GM18520 (cell line): ENCODE measurements around the gene EN2.

Experiments
- ATAC-seq: cut with Tn5 transposase; IDR thresholded peaks from one replicate; pipeline ENCODE4 v1.9.1; 2021; ENCODE audit not compliant: unreplicated experiment

Gene EN2

GRCh38 chr7:155463114-155463811 is 5.3 kb downstream of the EN2 start:
- no peak for ATAC-seq

GRCh38 chr7:155464183-155464582 is 6.3 kb downstream of the EN2 start:
- no peak for ATAC-seq

GRCh38 chr7:155464948-155465739 is 7.2 kb downstream of the EN2 start:
- no peak for ATAC-seq

GRCh38 chr7:155465761-155466141 is 7.8 kb downstream of the EN2 start:
- no peak for ATAC-seq

- no peak for ATAC-seq
Observed at GRCh38 chr7:155466142-155466813, 8.3 kb downstream of the EN2 start.

- no peak for ATAC-seq
Observed at GRCh38 chr7:155466814-155467733, 9.1 kb downstream of the EN2 start.

- ATAC-seq = no peak
Observed at GRCh38 chr7:155467846-155468784, 10.2 kb downstream of the EN2 start.

- no peak for ATAC-seq
Observed at GRCh38 chr7:155468785-155469148, 10.8 kb downstream of the EN2 start.

GRCh38 chr7:155469311-155470185 is 11.6 kb downstream of the EN2 start:
- ATAC-seq = no peak

GRCh38 chr7:155470186-155470487 is 12.2 kb downstream of the EN2 start:
- ATAC-seq = no peak

- no peak for ATAC-seq
Observed at GRCh38 chr7:155470686-155471638, 13.0 kb downstream of the EN2 start.

GRCh38 chr7:155471718-155472117 is 13.8 kb downstream of the EN2 start:
- no peak for ATAC-seq

- ATAC-seq = peak; percentile 92
Observed at GRCh38 chr7:155477476-155477875, 19.5 kb downstream of the EN2 start.

- no peak for ATAC-seq
Observed at GRCh38 chr7:155481764-155482163, 23.8 kb downstream of the EN2 start.

- no peak for ATAC-seq
Observed at GRCh38 chr7:155482511-155483183, 24.7 kb downstream of the EN2 start.

- ATAC-seq = no peak
Observed at GRCh38 chr7:155483245-155483644, 25.3 kb downstream of the EN2 start.

GRCh38 chr7:155483868-155484325 is 26.0 kb downstream of the EN2 start:
- no peak for ATAC-seq
